Measurements from ENCODE around the gene LCOR.

DNA sequence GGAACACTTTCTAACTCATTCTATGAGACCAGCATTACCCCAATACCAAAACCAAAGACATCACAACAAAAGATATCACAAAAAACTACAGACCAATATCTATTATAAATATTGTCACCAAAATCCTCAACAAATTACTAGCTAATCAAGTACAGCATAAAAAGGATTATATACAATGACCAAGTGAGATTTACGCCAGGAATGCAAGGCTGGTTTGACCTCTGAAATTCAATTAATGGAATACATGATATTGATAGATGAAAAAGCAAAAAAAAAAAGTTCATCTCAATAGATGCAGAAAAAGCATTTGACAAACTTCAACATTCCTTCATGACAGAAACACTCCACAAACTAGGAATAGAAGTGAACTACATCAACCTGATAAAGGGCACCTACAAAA lies 175.3 kb downstream of the LCOR start:
- TF ChIP-seq CTCF (conservative IDR thresholded peaks at IDR 0.05): no peak
- TF ChIP-seq ZFX (IDR thresholded peaks at IDR 0.05): no peak
